ENCODE results near the gene SLC4A1AP.
"Not testable (repeated sequence)": the region's sequence is repeated elsewhere in the genome, so short reads cannot be mapped to it uniquely, and the experiment has no call there.

The SLC4A1AP gene

GRCh38 chr2:27627963-27628766, 35.5 kb upstream of the SLC4A1AP start:
- no peak for TF ChIP-seq CTCF (IDR thresholded peaks at IDR 0.05; ENCODE audit: low read depth, low read length, missing control alignments)
- DNase-seq (ENCODE audit: extremely low read depth, low read depth), result no peak

GRCh38 chr2:27628767-27629709, 34.7 kb upstream of the SLC4A1AP start, which contains the start of the genes CCDC121 and GPN1:
CCDC121 (minus strand) TSS chr2:27629012; CDS start chr2:27627799, 1,213 bp downstream.
GPN1 (plus strand) TSS chr2:27629050; CDS start chr2:27629059, 9 bp downstream.
- peak within 1 kb of the TSS; percentile 87 for H3K4me3 ChIP-seq (replicated peaks; ENCODE audit: low read depth, low read length)
- TF ChIP-seq CTCF (IDR thresholded peaks at IDR 0.05; ENCODE audit: low read depth, low read length, missing control alignments), result no peak
- peak; percentile 80 for DNase-seq (ENCODE audit: extremely low read depth, low read depth)

More at GRCh38 chr2:27627963-27628766, 35.5 kb upstream of the SLC4A1AP start:
- H3K4me3 ChIP-seq (replicated peaks; ENCODE audit: low read depth, low read length), result peak overlapping the region; percentile 87

GRCh38 chr2:27630257-27630656, 33.4 kb upstream of the SLC4A1AP start:
- DNase-seq (ENCODE audit: extremely low read depth, low read depth); H3K4me3 ChIP-seq (replicated peaks; ENCODE audit: low read depth, low read length): not testable (repeated sequence)

GRCh38 chr2:27634291-27634690, 29.4 kb upstream of the SLC4A1AP start:
- TF ChIP-seq CTCF (IDR thresholded peaks at IDR 0.05; ENCODE audit: low read depth, low read length, missing control alignments), result no peak
- H3K4me3 ChIP-seq (replicated peaks; ENCODE audit: low read depth, low read length), result no peak overlapping the region
- DNase-seq (ENCODE audit: extremely low read depth, low read depth), result no peak

GRCh38 chr2:27636766-27637165, 26.9 kb upstream of the SLC4A1AP start:
- no peak for TF ChIP-seq CTCF (IDR thresholded peaks at IDR 0.05; ENCODE audit: low read depth, low read length, missing control alignments)
- DNase-seq (ENCODE audit: extremely low read depth, low read depth), result no peak
- H3K4me3 ChIP-seq (replicated peaks; ENCODE audit: low read depth, low read length), result no peak overlapping the region

- no peak overlapping the region for H3K4me3 ChIP-seq (replicated peaks; ENCODE audit: low read depth, low read length)
- DNase-seq (ENCODE audit: extremely low read depth, low read depth), result no peak
- TF ChIP-seq CTCF (IDR thresholded peaks at IDR 0.05; ENCODE audit: low read depth, low read length, missing control alignments), result no peak
Measured at GRCh38 chr2:27638037-27638637, 25.6 kb upstream of the SLC4A1AP start.

Data from HFF-Myc (cell line).